Choroid plexus epithelial cell (primary cell): ENCODE data around the gene SLC9B1.

Experiments
- DNase-seq: peaks from one replicate; pipeline ENCODE4 v3.0.0-alpha.2; 2010; ENCODE audit warnings: low read depth
- H3K4me3 ChIP-seq: 2 replicates; pipeline ENCODE4 v1.5.1; 2011; ENCODE audit warnings: low read depth, mild to moderate bottlenecking, control low read depth, low read length, moderate library complexity
- CTCF ChIP-seq: conservative IDR thresholded peaks from 2 replicates; pipeline ENCODE4 v1.5.1; 2011; ENCODE audit warnings: low read depth, mild to moderate bottlenecking, control low read depth, inconsistent platforms, low read length, moderate library complexity

The SLC9B1 gene

DNA sequence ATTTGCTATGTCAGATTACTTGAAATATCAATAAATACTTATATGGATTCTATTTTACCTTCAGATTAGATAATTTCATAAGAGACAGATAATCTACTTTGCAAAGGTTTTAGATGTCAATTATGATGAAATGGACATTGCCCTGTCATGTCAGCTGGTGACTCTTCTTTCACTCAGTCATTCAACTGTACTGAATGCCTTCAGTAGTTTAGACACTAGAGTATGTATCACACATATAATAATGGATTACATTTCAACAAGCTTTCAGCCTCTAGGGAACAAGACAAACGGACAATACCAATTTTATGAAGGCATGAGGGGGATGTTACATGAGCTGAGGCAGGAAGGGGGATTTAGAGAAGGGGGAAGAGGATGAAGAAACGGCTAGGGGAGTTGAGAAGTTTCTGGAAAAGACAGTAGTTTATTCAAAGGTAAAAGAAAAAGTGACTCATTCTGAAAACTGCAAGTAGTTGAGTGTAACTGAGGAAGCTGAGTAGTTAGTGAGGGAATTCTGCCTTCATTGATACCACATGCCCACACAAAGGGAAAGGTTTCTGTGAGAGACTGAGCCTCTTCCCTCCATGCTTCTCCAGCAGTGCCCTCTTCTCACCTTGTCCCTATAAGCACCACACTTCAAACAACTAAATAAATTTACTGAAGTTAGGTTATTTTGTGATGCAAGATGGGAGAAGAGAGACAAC lies 31.4 kb upstream of the SLC9B1 start:
- TF ChIP-seq CTCF, result no peak
- no peak for DNase-seq
- H3K4me3 ChIP-seq, result no peak overlapping the region

- H3K4me3 ChIP-seq, result no peak overlapping the region
- peak; percentile 78 for DNase-seq
- TF ChIP-seq CTCF, result peak; percentile 87
Measured at GRCh38 chr4:103046416-103047290, 27.1 kb upstream of the SLC9B1 start.

GRCh38 chr4:103044183-103044582 lies 24.7 kb upstream of the SLC9B1 start:
- H3K4me3 ChIP-seq, result no peak overlapping the region
- TF ChIP-seq CTCF, result no peak
- no peak for DNase-seq

DNA sequence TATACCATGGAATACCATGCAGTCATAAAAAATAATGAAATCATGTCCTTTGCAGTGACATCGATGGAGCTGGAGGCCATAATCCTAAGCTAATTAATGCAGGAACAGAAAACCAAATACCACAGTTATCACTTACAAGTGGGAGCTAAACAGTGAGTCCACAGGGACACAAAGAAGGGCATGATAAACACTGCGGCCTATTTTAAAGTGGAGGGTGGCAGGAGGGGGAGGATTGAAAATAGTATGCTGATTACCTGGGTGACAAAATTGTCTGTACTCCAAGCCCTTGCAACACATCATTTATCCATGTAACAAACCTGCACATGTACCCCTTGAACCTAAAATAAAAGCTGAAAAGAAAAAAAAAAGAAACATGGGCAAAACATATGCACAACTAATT lies 16.7 kb upstream of the SLC9B1 start:
- H3K4me3 ChIP-seq, result no peak overlapping the region
- no peak for TF ChIP-seq CTCF
- DNase-seq, result no peak

- DNase-seq, result peak; percentile 73
- H3K4me3 ChIP-seq, result no peak overlapping the region
- TF ChIP-seq CTCF, result peak; percentile 87
Measured at GRCh38 chr4:103032574-103032973, 13.1 kb upstream of the SLC9B1 start.

DNA sequence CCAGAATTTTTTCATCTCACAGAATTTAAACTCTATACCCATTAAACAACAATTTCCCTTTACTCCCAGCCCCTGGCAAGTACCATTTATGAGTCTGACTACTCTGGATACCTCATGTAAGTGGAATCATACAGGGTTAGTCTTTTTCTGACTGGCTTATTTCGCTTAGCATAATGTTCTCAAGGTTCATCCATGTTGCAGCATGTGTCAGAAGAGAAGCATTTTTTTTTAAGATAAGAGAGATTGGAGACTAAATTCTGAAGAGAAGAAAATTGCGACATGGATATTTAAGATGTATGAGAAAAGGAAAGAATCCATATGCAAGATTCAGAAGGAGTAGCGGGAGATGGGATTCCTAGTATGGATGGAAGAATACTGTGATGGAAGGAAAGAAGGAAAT lies 11.3 kb upstream of the SLC9B1 start:
- TF ChIP-seq CTCF, result no peak
- no peak for DNase-seq
- no peak overlapping the region for H3K4me3 ChIP-seq
